Right hindlimb (tissue), 1 donor: ENCODE data around the gene CACNA2D1.
"Not testable (repeated sequence)": the region's sequence is repeated elsewhere in the genome, so short reads cannot be mapped to it uniquely, and the experiment has no call there.

ENCODE experiments used
- DNase-seq: peaks from one replicate; pipeline ENCODE4 v3.0.0-alpha.2; 2018

CACNA2D1 gene

GRCh38 chr7:82156893-82157292, 286.7 kb downstream of the CACNA2D1 start:
- DNase-seq: no peak

GRCh38 chr7:82156168-82156567, 287.4 kb downstream of the CACNA2D1 start:
- no peak for DNase-seq

- no peak for DNase-seq
These were observed 288.8 kb downstream of the CACNA2D1 start for GRCh38 chr7:82154728-82155127.

- DNase-seq: no peak
These were observed 289.8 kb downstream of the CACNA2D1 start for GRCh38 chr7:82153776-82154175.

GRCh38 chr7:82152858-82153257, 290.7 kb downstream of the CACNA2D1 start:
- no peak for DNase-seq

- no peak for DNase-seq
These were observed 297.1 kb downstream of the CACNA2D1 start for GRCh38 chr7:82146491-82146890.

GRCh38 chr7:82142263-82142864, 301.2 kb downstream of the CACNA2D1 start:
- DNase-seq: no peak

GRCh38 chr7:82141427-82141826, 302.1 kb downstream of the CACNA2D1 start:
- no peak for DNase-seq

- DNase-seq: not testable (repeated sequence)
These were observed 303.0 kb downstream of the CACNA2D1 start for GRCh38 chr7:82140608-82141007.

GRCh38 chr7:82131215-82131614, 312.4 kb downstream of the CACNA2D1 start:
- DNase-seq: no peak

GRCh38 chr7:82129091-82129490, 314.5 kb downstream of the CACNA2D1 start:
- DNase-seq: no peak

GRCh38 chr7:82128546-82128945, 315.0 kb downstream of the CACNA2D1 start:
- DNase-seq: no peak

GRCh38 chr7:82126576-82126975, 317.0 kb downstream of the CACNA2D1 start:
- DNase-seq: no peak

- no peak for DNase-seq
These were observed 319.1 kb downstream of the CACNA2D1 start for GRCh38 chr7:82124445-82124844.

GRCh38 chr7:82122275-82122674, 321.3 kb downstream of the CACNA2D1 start:
- DNase-seq: no peak

- DNase-seq: no peak
These were observed 329.3 kb downstream of the CACNA2D1 start for GRCh38 chr7:82114237-82114636.

GRCh38 chr7:82110146-82110840, 333.3 kb downstream of the CACNA2D1 start:
- no peak for DNase-seq

- DNase-seq: no peak
These were observed 334.3 kb downstream of the CACNA2D1 start for GRCh38 chr7:82109288-82109687.

GRCh38 chr7:82106201-82106600, 337.4 kb downstream of the CACNA2D1 start:
- no peak for DNase-seq

- DNase-seq: no peak
These were observed 338.1 kb downstream of the CACNA2D1 start for GRCh38 chr7:82105463-82105862.

GRCh38 chr7:82098414-82098813, 345.2 kb downstream of the CACNA2D1 start:
- DNase-seq: no peak

- no peak for DNase-seq
These were observed 352.4 kb downstream of the CACNA2D1 start for GRCh38 chr7:82091126-82091684.

GRCh38 chr7:82087099-82087498, 356.5 kb downstream of the CACNA2D1 start:
- DNase-seq: no peak

- no peak for DNase-seq
These were observed 358.5 kb downstream of the CACNA2D1 start for GRCh38 chr7:82085116-82085515.
